Neural crest cell (in vitro differentiated cells): Measurements from ENCODE around the gene KCNMA1. TPM values are rescaled to one million over a fixed set of nuclear protein-coding genes. Genes with fewer than 3 reads are reported as not detected.

Experiments
- DNase-seq: peaks from one replicate; pipeline ENCODE4 v3.0.0; 2021; ENCODE audit warnings: low read depth, mixed read lengths, low spot score
- H3K27ac Mint-ChIP-seq: one replicate; pipeline ENCODE4 v1.8.0; 2021; ENCODE audit warnings: mild to moderate bottlenecking, mixed read lengths; ENCODE audit not compliant: unreplicated experiment
- H3K27me3 Mint-ChIP-seq: 2 replicates; pipeline ENCODE4 v1.8.0; 2021; ENCODE audit warnings: low read depth, mild to moderate bottlenecking, mixed read lengths
- H3K36me3 Mint-ChIP-seq: 2 replicates; pipeline ENCODE4 v1.8.0; 2021; ENCODE audit warnings: low read depth, mild to moderate bottlenecking, mixed read lengths
- H3K4me1 Mint-ChIP-seq: 2 replicates; pipeline ENCODE4 v1.8.0; 2021; ENCODE audit warnings: mixed read lengths
- H3K4me3 Mint-ChIP-seq: one replicate; pipeline ENCODE4 v1.8.0; 2021; ENCODE audit warnings: mild to moderate bottlenecking, mixed read lengths
- H3K9me3 Mint-ChIP-seq: 2 replicates; pipeline ENCODE4 v1.8.0; 2021; ENCODE audit warnings: mixed read lengths
- total RNA-seq: library from RNA; stranded (reverse); gene quantifications from 2 replicates; pipeline ENCODE4 v1.2.1, GENCODE V29; 2021
- TF ChIP-seq, protein P1 (sequence below): fragments of 200-600 bp; sonication (generic); conservative IDR thresholded peaks from 2 replicates; pipeline ENCODE4 v1.5.0; 2021; ENCODE audit warnings: antibody characterized with exemption, mild to moderate bottlenecking

The KCNMA1 gene
- total RNA-seq, 1 donor from 2014 or later: 1.7 TPM

DNA sequence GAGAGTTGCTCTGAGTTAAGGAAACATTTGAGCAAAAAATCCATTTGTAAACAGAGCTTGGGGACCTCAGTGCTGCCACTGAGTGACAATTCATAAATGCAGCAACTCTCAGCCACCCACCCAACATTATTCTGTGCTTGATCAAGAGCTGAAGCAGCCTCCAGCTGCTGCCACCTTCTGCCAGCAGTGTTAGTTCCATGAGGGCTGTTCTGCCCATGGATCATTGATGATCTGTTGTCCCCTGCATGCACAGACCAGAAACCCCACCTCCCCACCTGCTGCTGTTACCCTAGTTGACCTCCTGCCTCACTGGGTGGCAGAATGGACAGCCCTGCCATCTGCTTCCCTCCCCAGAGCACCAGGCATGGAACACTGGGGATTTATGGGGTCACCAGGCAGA lies 305.4 kb downstream of the KCNMA1 start:
- TF ChIP-seq, protein P1, sequence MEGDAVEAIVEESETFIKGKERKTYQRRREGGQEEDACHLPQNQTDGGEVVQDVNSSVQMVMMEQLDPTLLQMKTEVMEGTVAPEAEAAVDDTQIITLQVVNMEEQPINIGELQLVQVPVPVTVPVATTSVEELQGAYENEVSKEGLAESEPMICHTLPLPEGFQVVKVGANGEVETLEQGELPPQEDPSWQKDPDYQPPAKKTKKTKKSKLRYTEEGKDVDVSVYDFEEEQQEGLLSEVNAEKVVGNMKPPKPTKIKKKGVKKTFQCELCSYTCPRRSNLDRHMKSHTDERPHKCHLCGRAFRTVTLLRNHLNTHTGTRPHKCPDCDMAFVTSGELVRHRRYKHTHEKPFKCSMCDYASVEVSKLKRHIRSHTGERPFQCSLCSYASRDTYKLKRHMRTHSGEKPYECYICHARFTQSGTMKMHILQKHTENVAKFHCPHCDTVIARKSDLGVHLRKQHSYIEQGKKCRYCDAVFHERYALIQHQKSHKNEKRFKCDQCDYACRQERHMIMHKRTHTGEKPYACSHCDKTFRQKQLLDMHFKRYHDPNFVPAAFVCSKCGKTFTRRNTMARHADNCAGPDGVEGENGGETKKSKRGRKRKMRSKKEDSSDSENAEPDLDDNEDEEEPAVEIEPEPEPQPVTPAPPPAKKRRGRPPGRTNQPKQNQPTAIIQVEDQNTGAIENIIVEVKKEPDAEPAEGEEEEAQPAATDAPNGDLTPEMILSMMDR: no peak
- no peak for DNase-seq
- H3K4me3 Mint-ChIP-seq: no peak overlapping the region
- H3K36me3 Mint-ChIP-seq: no peaks in the 10 kb centered on the region
- no peak overlapping the region for H3K27ac Mint-ChIP-seq
- no peaks in the 10 kb centered on the region for H3K4me1 Mint-ChIP-seq
- peaks cover 22% of the 10 kb centered on the region for H3K27me3 Mint-ChIP-seq
- no peaks in the 10 kb centered on the region for H3K9me3 Mint-ChIP-seq

DNA sequence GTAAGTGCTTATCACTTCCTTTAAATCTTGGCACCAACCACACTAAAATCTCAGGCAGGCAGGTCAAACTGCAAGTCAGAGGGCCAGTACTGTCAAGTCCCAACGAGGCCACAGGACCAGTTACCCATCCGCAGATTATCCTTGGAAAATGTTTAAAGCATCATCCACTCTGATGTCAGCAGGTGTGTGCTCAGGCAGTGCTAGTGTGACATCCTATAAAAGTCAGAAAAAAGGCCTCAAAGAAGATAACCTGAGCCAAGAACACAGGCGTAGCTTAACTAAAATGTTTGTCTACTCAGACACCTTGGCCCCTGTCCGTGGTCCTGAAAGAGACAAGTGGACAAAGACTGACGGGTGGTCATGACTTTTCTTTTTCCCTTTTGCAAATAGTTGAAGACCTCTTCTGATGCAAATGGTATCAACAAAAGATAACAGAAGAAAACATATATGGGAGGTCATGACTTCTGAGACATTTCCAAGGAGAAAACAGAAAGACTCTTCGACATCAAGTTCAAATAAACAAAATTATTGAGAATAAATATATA lies 309.3 kb downstream of the KCNMA1 start:
- TF ChIP-seq, protein P1: no peak
- peaks cover 38% of the 10 kb centered on the region for H3K27me3 Mint-ChIP-seq
- DNase-seq: peak; percentile 51
- no peak overlapping the region for H3K4me3 Mint-ChIP-seq
- H3K36me3 Mint-ChIP-seq: no peaks in the 10 kb centered on the region
- H3K4me1 Mint-ChIP-seq: no peaks in the 10 kb centered on the region
- H3K27ac Mint-ChIP-seq: no peak overlapping the region
- H3K9me3 Mint-ChIP-seq: no peaks in the 10 kb centered on the region

DNA sequence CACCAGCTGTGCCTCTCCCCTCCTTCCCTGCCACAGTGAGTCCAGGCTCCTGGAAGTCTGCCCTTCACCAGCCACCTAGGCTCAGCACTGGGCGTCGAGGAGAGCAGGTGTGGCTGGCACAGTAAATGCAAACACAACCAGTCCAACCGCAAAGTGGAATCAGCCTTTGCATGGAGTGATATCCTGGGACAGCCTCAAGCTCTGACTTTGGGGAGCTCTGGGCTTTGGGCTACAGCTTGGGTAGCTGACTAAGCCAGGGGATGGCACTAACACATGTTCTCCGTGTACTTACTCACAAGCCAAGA lies 312.4 kb downstream of the KCNMA1 start:
- DNase-seq: no peak
- H3K27ac Mint-ChIP-seq: no peak overlapping the region
- TF ChIP-seq, protein P1: no peak
- H3K4me1 Mint-ChIP-seq: no peaks in the 10 kb centered on the region
- H3K9me3 Mint-ChIP-seq: no peaks in the 10 kb centered on the region
- H3K36me3 Mint-ChIP-seq: no peaks in the 10 kb centered on the region
- H3K27me3 Mint-ChIP-seq: peaks cover 52% of the 10 kb centered on the region
- H3K4me3 Mint-ChIP-seq: no peak overlapping the region

- H3K4me3 Mint-ChIP-seq: no peak overlapping the region
- H3K27me3 Mint-ChIP-seq: peaks cover 64% of the 10 kb centered on the region
- no peak overlapping the region for H3K27ac Mint-ChIP-seq
- no peaks in the 10 kb centered on the region for H3K4me1 Mint-ChIP-seq
- H3K36me3 Mint-ChIP-seq: no peaks in the 10 kb centered on the region
- H3K9me3 Mint-ChIP-seq: peaks cover 3% of the 10 kb centered on the region
- TF ChIP-seq, protein P1: no peak
- no peak for DNase-seq
These were observed 315.8 kb downstream of the KCNMA1 start for GRCh38 chr10:77321838-77322237.

GRCh38 chr10:77320971-77321471 lies 316.6 kb downstream of the KCNMA1 start:
- H3K4me1 Mint-ChIP-seq: no peaks in the 10 kb centered on the region

More at GRCh38 chr10:77320971-77321471, 316.6 kb downstream of the KCNMA1 start:
- H3K9me3 Mint-ChIP-seq: peaks cover 3% of the 10 kb centered on the region
- H3K27me3 Mint-ChIP-seq: peaks cover 61% of the 10 kb centered on the region
- TF ChIP-seq, protein P1: no peak
- no peak overlapping the region for H3K4me3 Mint-ChIP-seq
- DNase-seq: no peak
- no peak overlapping the region for H3K27ac Mint-ChIP-seq
- H3K36me3 Mint-ChIP-seq: no peaks in the 10 kb centered on the region
